OCI-LY7 (cell line): ENCODE results near the gene KAZN. TPM values are rescaled to one million over a fixed set of nuclear protein-coding genes. Genes with fewer than 3 reads are reported as not detected.

ENCODE experiments used
- BruUV-seq: library from RNA; stranded (reverse); fragments of 400-500 nt; replicated peaks from 2 replicates; lab custom pipeline; 2021; lab: Mats Ljungman, UMichigan
- CTCF ChIA-PET: fragments of 300-600 bp; sonication (Branson Sonifier 250); formaldehyde crosslinking; loops from one replicate; lab custom pipeline; 2022; ENCODE audit warnings: antibody characterized with exemption; ENCODE audit not compliant: unreplicated experiment; lab: Charles Lee
- POLR2A ChIA-PET: fragments of 300-600 bp; sonication (Branson Sonifier 250); formaldehyde crosslinking; loops from one replicate; lab custom pipeline; 2022; ENCODE audit warnings: antibody characterized with exemption; lab: Charles Lee
- DNase-seq: peaks from one replicate; pipeline ENCODE4 v3.0.0-alpha.2; 2015; ENCODE audit warnings: low spot score
- H2AFZ ChIP-seq: fragments of 200-600 bp; sonication (generic), shearing (Covaris generic); 2 replicates; pipeline ENCODE4 v1.6.1; 2014; ENCODE audit warnings: mild to moderate bottlenecking, antibody characterized with exemption, low read length, moderate library complexity
- H3K27ac ChIP-seq: fragments of 200-600 bp; sonication (generic); 2 replicates; pipeline ENCODE4 v1.5.1; 2014; ENCODE audit warnings: mixed run types, low read depth, mild to moderate bottlenecking, moderate library complexity, low read length, inconsistent platforms; ENCODE audit not compliant: poor library complexity, severe bottlenecking
- H3K36me3 ChIP-seq: fragments of 200-600 bp; sonication (generic); 2 replicates; pipeline ENCODE4 v1.6.1; 2014; ENCODE audit warnings: mild to moderate bottlenecking, antibody characterized with exemption, low read length, moderate library complexity, mixed read lengths; ENCODE audit not compliant: insufficient read depth
- H3K4me1 ChIP-seq: fragments of 200-600 bp; sonication (generic); 2 replicates; pipeline ENCODE4 v1.5.1; 2014; ENCODE audit warnings: mild to moderate bottlenecking, low read length; ENCODE audit not compliant: insufficient read depth, poor library complexity, severe bottlenecking
- H3K4me2 ChIP-seq: fragments of 200-600 bp; sonication (generic); 2 replicates; pipeline ENCODE4 v1.6.1; 2014; ENCODE audit warnings: mild to moderate bottlenecking, low read length
- H3K4me3 ChIP-seq: fragments of 200-600 bp; sonication (generic); 2 replicates; pipeline ENCODE4 v1.5.1; 2014; ENCODE audit warnings: mild to moderate bottlenecking, low read depth, low read length; ENCODE audit not compliant: poor library complexity, severe bottlenecking
- H3K79me2 ChIP-seq: fragments of 200-600 bp; sonication (generic); 2 replicates; pipeline ENCODE4 v1.6.1; 2016; ENCODE audit warnings: low read depth, mild to moderate bottlenecking, low read length, moderate library complexity, mixed read lengths; ENCODE audit not compliant: insufficient read depth
- H3K9me2 ChIP-seq: fragments of 200-600 bp; sonication (generic); 2 replicates; pipeline ENCODE4 v1.6.1; 2016; ENCODE audit warnings: mild to moderate bottlenecking, low read length, mixed read lengths; ENCODE audit not compliant: insufficient read depth
- H3K9me3 ChIP-seq: fragments of 200-600 bp; sonication (generic); 2 replicates; pipeline ENCODE4 v1.6.1; 2014; ENCODE audit warnings: mild to moderate bottlenecking, mixed run types, low read length, mixed read lengths
- H4K20me1 ChIP-seq: fragments of 200-600 bp; sonication (generic); 2 replicates; pipeline ENCODE4 v1.6.1; 2014; ENCODE audit warnings: mild to moderate bottlenecking, antibody characterized with exemption, low read length, moderate library complexity, mixed read lengths; ENCODE audit not compliant: insufficient read depth
- EZH2phosphoT487 ChIP-seq: fragments of 200-600 bp; sonication (generic); IDR thresholded peaks from 2 replicates; pipeline ENCODE4 v1.6.1; 2018; ENCODE audit warnings: low read depth, borderline replicate concordance, mild to moderate bottlenecking, mixed run types, antibody characterized with exemption, low read length, moderate library complexity, mixed read lengths
- intact Hi-C: fragments of 100-400 bp; cut with micrococcal nuclease; formaldehyde crosslinking; loops from one replicate; pipeline ENCODE4 v1.10.0; 2022; ENCODE audit not compliant: unreplicated experiment
- total RNA-seq, 2 experiments: library from RNA; depleted of rRNA in 1 of 2; stranded (reverse); fragments of >200 nt in 1 of 2; shearing (Covaris generic) in 1 of 2; gene quantifications; 2 replicates each; pipeline ENCODE4 v1.2.3, GENCODE V29; 2014 to 2022
- TF ChIP-seq, protein P1 (sequence below): fragments of 200-600 bp; sonication (generic); conservative IDR thresholded peaks from 2 replicates; pipeline ENCODE4 v1.5.1; 2014; ENCODE audit warnings: mild to moderate bottlenecking, antibody characterized with exemption, low read length, moderate library complexity, mixed read lengths

The KAZN gene
- total RNA-seq, 2 experiments from 2014 or later = 0.40 to 2.4 TPM

DNA sequence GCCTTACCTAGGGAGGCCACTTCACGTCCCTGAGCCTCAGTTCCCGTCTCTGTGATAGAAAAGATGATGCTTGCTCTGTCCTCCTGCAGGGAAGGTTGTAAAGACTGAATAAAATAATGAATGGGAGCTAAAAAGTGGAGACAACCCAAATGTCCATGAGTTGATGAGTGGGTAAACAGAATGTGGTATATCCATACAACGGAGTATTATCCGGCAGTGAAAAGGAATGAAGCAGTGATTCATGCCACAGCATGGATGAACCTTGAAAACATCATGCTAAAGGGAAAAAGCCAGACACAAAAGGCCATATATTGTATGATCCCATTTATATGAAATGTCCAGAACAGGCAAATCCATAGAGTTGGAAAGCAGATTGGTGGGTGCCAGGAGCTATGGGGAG is 77.9 kb downstream of the KAZN start:
- Histone ChIP-seq H3K27ac (no peak overlapping the region), H3K4me3 (no peak overlapping the region), H4K20me1 (no peaks in the 10 kb centered on the region), H3K4me2 (no peak overlapping the region), H3K9me2 (no peaks in the 10 kb centered on the region), H2AFZ (no peak overlapping the region), H3K36me3 (peaks cover 5% of the 10 kb centered on the region; the same call in 1 of the 2 replicates), H3K79me2 (no peaks in the 10 kb centered on the region), H3K4me1 (peaks cover 56% of the 10 kb centered on the region), H3K9me3 (peaks cover 10% of the 10 kb centered on the region; the same call in 1 of the 2 replicates)
- no peak for DNase-seq
- BruUV-seq = no TSS peak
- ChIA-PET CTCF (no interaction called here), POLR2A (interaction anchor here (0.7 to 2.3 kb wide), 2 partner anchors 59 to 382 kb away, joined by 3 to 6 read pairs; no protein-coding TSS in a partner anchor)
- intact Hi-C loops = no loop called here
- TF ChIP-seq EZH2phosphoT487 = no peak
- TF ChIP-seq, protein P1, sequence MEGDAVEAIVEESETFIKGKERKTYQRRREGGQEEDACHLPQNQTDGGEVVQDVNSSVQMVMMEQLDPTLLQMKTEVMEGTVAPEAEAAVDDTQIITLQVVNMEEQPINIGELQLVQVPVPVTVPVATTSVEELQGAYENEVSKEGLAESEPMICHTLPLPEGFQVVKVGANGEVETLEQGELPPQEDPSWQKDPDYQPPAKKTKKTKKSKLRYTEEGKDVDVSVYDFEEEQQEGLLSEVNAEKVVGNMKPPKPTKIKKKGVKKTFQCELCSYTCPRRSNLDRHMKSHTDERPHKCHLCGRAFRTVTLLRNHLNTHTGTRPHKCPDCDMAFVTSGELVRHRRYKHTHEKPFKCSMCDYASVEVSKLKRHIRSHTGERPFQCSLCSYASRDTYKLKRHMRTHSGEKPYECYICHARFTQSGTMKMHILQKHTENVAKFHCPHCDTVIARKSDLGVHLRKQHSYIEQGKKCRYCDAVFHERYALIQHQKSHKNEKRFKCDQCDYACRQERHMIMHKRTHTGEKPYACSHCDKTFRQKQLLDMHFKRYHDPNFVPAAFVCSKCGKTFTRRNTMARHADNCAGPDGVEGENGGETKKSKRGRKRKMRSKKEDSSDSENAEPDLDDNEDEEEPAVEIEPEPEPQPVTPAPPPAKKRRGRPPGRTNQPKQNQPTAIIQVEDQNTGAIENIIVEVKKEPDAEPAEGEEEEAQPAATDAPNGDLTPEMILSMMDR = no peak

- peaks cover 47% of the 10 kb centered on the region for H3K4me1 ChIP-seq
- TF ChIP-seq, protein P1 = no peak
- no peak for TF ChIP-seq EZH2phosphoT487
- no TSS peak for BruUV-seq
- H2AFZ ChIP-seq = no peak overlapping the region
- H3K4me2 ChIP-seq = no peak overlapping the region
- no peak for DNase-seq
- H3K9me2 ChIP-seq = no peaks in the 10 kb centered on the region
- CTCF ChIA-PET = no interaction called here
- H3K79me2 ChIP-seq = no peaks in the 10 kb centered on the region
- H3K9me3 ChIP-seq = peaks cover 10% of the 10 kb centered on the region; the same call in 1 of the 2 replicates
- POLR2A ChIA-PET = interaction anchor here (0.6 kb wide), 1 partner anchor 101 kb away, joined by 3 read pairs; no protein-coding TSS in a partner anchor
- H3K27ac ChIP-seq = no peak overlapping the region
- intact Hi-C loops = no loop called here
- H4K20me1 ChIP-seq = no peaks in the 10 kb centered on the region
- no peak overlapping the region for H3K4me3 ChIP-seq
- H3K36me3 ChIP-seq = peaks cover 5% of the 10 kb centered on the region; the same call in 1 of the 2 replicates
These were observed 78.9 kb downstream of the KAZN start for GRCh38 chr1:14677292-14677971.
